T-helper 2 cell treated with Interferon-gamma antibody and Interleukin-4, amounts not matched to agents 100 ng/mL and 5 ng/mL, for 36 hours (primary cell): ENCODE data around the gene SLC39A9. TPM values are rescaled to one million over a fixed set of nuclear protein-coding genes. Genes with fewer than 3 reads are reported as not detected.
"Not testable (repeated sequence)": the region's sequence is repeated elsewhere in the genome, so short reads cannot be mapped to it uniquely, and the experiment has no call there.

Source experiments
- intact Hi-C: fragments of 100-400 bp; cut with micrococcal nuclease; formaldehyde crosslinking; loops from one replicate; pipeline ENCODE4 v1.15.1; 2023
- total RNA-seq: library from RNA; stranded (reverse); gene quantifications from 2 replicates; pipeline ENCODE4 v1.2.3, GENCODE V29; 2022

SLC39A9 gene
- total RNA-seq, 1 donor from 2014 or later = 48.9 TPM

DNA sequence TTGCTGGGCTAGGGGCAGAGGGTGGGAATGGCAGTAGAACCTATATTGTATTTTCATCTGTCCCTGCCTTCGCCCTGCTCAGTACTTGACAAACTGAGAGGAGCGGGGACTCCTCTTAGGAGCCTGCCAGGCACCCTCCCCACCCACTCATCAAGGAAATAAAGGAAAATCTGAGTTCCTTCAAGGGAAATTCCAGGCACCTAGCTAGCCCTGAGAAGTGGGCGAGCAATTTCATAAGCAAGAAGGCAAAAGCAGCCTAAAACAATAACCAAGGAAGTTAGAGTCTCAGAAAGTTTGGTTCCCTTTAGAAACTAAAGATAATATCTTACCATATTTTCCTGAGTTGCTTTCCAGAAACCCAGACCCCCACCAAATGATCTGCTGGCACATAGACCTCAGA lies 75.5 kb downstream of the SLC39A9 start:
- intact Hi-C loops = no loop called here

DNA sequence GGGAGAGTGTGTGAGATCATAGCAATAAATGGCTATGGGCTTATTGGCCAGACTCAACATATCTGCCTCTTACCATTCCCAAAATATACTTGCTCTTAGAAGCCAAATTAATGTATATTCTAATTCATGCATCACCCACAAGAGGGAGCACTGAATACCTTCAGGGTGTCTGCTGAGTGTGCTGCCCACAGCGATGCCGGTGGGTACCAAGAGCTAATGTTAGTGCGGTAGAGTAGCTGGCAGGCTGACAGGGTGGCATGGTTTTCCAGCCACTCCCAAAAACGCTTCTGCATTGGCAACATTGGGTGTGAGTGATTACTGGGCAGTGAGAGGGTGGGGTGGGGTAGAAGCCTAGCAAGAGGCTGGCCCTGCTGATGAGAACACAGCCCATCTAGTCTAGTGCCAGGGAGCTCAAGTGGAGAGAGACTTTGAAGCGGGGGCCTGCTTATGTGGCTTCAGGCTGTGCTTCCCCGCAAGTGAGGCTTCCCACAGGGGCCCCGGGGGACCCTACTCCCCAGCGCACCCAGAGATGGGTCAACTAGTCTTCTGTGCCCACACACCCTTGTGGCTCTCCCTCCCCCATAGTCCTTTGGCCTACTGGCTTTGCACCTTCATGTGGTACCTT lies 76.8 kb downstream of the SLC39A9 start:
- intact Hi-C loops = no loop called here

DNA sequence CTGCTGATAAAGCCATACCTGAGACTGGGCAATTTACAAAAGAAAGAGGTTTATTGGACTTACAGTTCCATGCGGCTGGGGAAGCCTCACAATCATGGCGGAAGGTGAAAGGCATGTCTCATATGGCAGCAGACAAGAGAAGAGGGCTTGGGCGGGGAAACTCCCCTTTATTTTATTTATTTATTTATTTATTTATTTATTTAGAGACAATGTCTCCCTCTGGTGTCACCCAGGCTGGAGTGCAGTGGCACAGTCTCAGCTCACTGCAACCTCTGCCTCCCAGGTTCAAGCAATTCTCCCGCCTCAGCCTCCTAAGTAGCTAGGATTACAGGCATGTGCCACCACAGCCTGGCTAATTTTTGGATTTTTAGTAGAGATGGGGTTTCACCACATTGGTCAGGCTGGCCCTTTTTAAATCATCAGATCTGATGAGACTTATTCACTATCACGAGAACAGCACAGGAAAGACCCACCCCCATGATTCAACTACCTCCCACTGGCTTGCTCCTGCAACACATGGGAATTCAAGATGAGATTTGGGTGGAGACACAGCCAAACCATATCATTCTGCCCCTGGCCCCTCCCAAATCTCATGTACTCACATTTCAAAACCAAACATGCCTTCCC lies 78.4 kb downstream of the SLC39A9 start:
- intact Hi-C loops = not testable (repeated sequence)

DNA sequence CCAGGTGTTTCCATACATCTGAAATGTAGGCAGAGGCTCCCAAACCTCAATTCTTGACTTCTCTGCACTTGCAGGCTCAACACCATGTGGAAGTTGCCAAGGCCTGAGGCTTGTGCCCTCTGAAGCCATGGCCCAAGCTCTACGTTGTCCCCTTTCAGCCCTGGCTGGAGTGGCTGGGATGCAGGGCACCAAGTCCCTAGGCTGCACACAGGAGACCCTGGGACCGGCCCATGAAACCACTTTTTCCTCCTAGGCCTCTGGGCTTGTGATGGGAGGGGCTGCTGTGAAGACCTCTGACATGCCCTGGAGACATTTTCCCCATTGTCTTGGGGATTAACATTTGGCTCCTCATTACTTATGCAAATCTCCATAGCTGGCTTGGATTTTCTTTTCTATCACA lies 79.6 kb downstream of the SLC39A9 start:
- intact Hi-C loops = not testable (repeated sequence)

- intact Hi-C loops = no loop called here
Measured at GRCh38 chr14:69479696-69480095, 81.2 kb downstream of the SLC39A9 start.

DNA sequence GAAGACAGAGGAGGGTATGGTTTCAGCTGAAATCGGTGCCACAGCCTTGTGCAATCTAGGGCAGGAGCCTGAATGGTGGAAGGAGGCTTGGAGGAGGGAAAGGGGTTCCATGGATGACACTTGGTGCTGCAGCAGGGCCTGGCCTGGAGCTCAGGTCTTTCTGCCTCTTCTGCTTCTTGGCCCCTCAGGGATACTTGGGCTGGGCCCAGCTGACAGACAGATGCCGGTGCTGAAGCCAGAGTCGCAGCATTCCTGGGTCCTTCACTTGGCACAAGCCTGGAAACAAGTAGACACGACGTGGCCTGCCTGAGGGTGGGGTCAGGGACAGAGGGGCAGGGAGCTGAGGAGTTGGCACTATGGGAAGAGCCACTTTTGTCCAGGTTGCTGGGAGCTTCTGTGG lies 81.6 kb downstream of the SLC39A9 start:
- intact Hi-C loops = no loop called here

GRCh38 chr14:69481815-69482568 lies 83.5 kb downstream of the SLC39A9 start:
- intact Hi-C loops = no loop called here

GRCh38 chr14:69483765-69484443 lies 85.4 kb downstream of the SLC39A9 start:
- intact Hi-C loops = no loop called here

GRCh38 chr14:69484444-69485314 lies 86.2 kb downstream of the SLC39A9 start, which contains the start of gene PLEKHD1:
Gene PLEKHD1, plus strand, starts transcription at chr14:69484728. Its CDS starts 238 bp downstream, at chr14:69484966.
- intact Hi-C loops = no loop called here

GRCh38 chr14:69485315-69485660 lies 86.8 kb downstream of the SLC39A9 start:
- intact Hi-C loops = no loop called here

DNA sequence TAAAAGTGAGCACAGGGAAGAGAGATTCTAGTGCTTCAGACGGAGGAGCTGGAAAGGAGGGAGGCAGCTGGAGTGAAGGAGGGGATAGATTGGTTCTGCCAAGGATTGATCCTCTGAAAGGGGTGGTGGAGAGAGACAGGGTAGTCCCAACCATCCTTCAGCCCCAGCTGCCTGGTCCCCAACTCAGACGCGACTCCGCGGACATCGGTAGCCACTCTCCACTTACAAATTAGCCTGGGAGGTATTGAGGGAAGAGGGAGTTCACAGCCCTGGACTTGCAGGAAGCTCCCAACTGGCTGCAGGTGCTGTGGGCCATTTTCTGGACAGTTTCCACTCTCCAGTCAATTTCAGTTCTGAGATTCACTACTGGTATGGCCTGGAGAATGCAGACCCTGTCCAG lies 87.2 kb downstream of the SLC39A9 start:
- intact Hi-C loops = no loop called here

DNA sequence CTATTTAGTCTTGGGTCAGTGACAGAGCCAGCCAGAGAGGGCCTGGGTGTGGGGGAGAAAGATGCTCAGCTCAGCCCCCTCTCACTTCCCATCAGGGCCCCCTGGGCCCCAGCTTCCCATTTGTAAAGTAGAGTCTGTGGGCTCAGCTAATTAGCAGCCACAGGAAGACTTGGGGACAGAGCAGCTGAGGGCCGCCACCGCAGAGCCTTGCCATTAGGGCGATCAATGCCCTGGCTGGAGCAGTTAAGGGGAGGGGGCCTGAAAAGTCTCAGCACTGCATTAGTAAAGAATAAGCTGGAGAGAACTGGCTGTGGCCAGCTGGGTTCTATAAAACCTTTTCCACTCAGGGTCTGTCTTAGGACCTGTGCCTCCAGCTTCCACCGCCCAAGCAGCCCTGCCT lies 88.7 kb downstream of the SLC39A9 start:
- intact Hi-C loops = no loop called here

DNA sequence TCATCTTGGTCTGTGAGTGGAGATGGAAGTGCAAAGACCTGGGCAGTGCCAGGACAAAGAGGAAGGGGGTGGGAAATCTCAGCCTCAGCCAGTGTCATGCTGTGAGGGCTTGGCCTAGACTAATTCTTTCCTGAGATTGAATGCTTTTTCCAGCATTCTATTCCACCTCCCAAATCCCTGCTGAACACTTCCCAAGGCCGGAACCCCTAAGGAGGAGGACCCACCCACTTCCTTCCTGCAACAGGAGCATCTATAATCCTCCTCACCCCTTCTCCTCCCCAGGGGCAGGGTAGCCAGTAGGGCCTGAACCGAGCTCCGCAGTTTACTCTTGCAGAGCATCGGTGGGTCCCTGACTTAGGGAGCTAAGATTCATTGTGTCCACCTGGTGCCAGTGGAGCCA lies 89.3 kb downstream of the SLC39A9 start:
- intact Hi-C loops = no loop called here

DNA sequence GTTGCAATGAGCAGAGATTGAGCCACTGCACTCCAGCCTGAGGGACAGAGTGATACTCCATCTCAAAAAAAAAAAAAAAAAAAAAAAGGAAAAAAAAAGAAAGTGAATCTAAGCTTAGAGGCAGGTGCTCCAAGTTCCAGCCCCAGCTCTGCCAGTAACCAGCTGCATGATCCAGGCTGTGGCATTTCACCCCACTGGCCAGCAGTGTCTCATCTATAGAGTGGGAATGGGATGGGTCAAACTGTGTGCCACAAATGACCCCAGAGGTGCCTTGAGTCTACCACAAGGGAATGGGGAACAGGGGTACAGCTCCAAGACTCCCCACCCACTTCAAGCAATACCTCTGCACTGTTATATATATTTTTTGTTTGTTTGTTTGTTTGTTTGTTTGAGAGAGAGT lies 91.0 kb downstream of the SLC39A9 start:
- intact Hi-C loops = no loop called here

- intact Hi-C loops = no loop called here
Measured at GRCh38 chr14:69490219-69490918, 91.9 kb downstream of the SLC39A9 start.

GRCh38 chr14:69491193-69491592 lies 92.7 kb downstream of the SLC39A9 start:
- intact Hi-C loops = no loop called here

DNA sequence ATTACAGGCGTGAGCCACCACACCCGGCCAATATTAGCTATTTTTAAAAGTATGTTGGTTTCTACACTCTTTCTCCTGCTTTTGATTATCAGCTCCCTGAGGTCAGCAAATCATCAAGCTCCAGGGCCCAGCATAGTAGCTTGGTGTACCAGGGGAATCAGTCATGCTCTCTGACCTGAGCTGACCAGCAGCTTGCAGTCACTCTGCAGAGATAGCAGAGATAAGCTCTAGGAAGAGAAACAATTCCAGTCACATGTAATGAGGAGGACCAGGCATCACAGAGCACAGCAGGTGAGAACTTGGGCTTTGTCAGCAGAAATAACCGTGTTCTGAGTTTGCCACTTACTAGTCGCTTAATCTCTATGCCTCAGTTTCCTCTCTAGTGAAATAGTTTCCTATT lies 94.5 kb downstream of the SLC39A9 start:
- intact Hi-C loops = no loop called here

- intact Hi-C loops = no loop called here
Measured at GRCh38 chr14:69493791-69494190, 95.3 kb downstream of the SLC39A9 start.

DNA sequence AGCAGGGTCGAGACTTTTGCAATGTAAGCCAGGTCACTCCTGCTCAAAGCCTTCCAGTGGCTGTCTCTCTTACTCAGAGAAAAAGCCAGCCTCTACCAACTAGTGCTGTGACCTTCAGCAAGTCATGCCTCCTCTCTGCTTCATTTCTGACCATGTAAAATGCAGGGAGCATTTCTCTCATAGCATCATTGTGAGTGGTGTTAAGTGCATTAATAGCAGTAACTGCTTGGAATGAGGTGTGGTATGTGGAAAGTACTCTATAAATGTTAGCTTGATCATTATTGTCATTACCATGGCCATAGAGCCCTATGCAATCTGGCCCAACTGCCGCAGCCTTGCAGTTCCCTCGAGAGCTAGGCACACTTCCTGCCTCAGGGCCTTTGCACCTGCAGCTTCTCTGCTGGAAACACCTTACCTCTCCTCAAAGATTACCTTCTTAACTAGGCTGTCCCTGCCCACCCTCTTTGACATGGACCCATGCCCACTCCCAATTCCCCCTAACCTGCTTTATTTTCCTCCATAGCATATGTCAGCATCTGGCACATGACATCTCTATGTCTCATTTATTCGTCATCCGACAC lies 96.9 kb downstream of the SLC39A9 start:
- intact Hi-C loops = no loop called here

GRCh38 chr14:69497866-69498265 lies 99.4 kb downstream of the SLC39A9 start:
- intact Hi-C loops = not testable (repeated sequence)
